Suprapubic skin (tissue), 4 donors: Measurements from ENCODE around the gene EDN3.

Experiments
- POLR2A ChIP-seq, 2 donors: fragments of 450-650 bp; IDR thresholded peaks; one replicate each; pipeline ENCODE4 v1.6.1; 2017; ENCODE audit warnings: antibody characterized with exemption in 2 of 2, mild to moderate bottlenecking in 2 of 2, moderate library complexity in 2 of 2
- POLR2AphosphoS5 ChIP-seq, 3 donors: sonication (generic); formaldehyde crosslinking; IDR thresholded peaks; one replicate each; pipeline ENCODE4 v1.6.1; 2017; ENCODE audit warnings: antibody characterized with exemption in 3 of 3
- TF ChIP-seq, protein P1 (sequence below), 2 donors: fragments of 200-600 bp in 1 of 2; fragments of 450-650 bp in 1 of 2; sonication (generic) in 1 of 2; IDR thresholded peaks; one replicate each; pipeline ENCODE4 v1.5.1; 2016 to 2019; ENCODE audit warnings: antibody characterized with exemption in 2 of 2, mild to moderate bottlenecking in 1 of 2, moderate library complexity in 1 of 2

DNA sequence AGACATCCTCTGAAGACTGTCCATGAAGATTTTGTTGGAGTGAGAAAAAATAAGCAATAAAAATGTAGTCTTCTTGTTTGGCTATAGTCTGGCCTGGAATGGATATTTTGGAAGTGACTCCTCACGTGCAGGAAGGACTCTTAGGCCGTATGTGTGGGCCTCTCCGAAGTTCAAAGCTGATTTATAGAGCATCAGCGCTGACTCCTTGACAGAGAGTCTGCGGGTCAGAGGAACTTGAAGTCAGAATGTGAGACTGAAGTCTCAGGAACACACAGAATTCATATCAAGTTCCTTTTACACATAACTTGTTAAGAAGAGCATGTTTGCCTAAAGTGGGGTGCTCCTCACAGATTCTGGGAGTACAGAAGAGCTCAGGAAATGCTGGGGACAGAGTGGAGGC is 36.1 kb downstream of the EDN3 start:
- no peak for TF ChIP-seq POLR2A (IDR thresholded peaks at IDR 0.05)
- TF ChIP-seq, protein P1, sequence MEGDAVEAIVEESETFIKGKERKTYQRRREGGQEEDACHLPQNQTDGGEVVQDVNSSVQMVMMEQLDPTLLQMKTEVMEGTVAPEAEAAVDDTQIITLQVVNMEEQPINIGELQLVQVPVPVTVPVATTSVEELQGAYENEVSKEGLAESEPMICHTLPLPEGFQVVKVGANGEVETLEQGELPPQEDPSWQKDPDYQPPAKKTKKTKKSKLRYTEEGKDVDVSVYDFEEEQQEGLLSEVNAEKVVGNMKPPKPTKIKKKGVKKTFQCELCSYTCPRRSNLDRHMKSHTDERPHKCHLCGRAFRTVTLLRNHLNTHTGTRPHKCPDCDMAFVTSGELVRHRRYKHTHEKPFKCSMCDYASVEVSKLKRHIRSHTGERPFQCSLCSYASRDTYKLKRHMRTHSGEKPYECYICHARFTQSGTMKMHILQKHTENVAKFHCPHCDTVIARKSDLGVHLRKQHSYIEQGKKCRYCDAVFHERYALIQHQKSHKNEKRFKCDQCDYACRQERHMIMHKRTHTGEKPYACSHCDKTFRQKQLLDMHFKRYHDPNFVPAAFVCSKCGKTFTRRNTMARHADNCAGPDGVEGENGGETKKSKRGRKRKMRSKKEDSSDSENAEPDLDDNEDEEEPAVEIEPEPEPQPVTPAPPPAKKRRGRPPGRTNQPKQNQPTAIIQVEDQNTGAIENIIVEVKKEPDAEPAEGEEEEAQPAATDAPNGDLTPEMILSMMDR (IDR thresholded peaks at IDR 0.05) = no peak
- no peak for TF ChIP-seq POLR2AphosphoS5 (IDR thresholded peaks at IDR 0.05)
